HL-60 (cell line): ENCODE measurements around the gene STK16.

Source experiments
- DNase-seq, 2 experiments: peaks; one replicate each; pipeline ENCODE4 v3.0.0-alpha.2; 2010 to 2020; ENCODE audit warnings: low read depth in 1 of 2, low spot score in 1 of 2
- H3K27ac ChIP-seq: fragments of 250-450 bp; sonication (Bioruptor Pico); replicated peaks from 2 replicates; pipeline ENCODE4 v1.5.1; 2020; ENCODE audit warnings: mild to moderate bottlenecking, moderate library complexity
- H3K27me3 ChIP-seq: fragments of 250-450 bp; sonication (Bioruptor Pico); 2 replicates; pipeline ENCODE4 v1.5.1; 2021; ENCODE audit warnings: mild to moderate bottlenecking, moderate library complexity; ENCODE audit not compliant: insufficient read depth, poor library complexity, severe bottlenecking
- H3K4me3 ChIP-seq: replicated peaks from 2 replicates; pipeline ENCODE4 v1.5.1; 2011; ENCODE audit warnings: mild to moderate bottlenecking, control low read depth, low read length; ENCODE audit not compliant: insufficient read depth
- GABPA ChIP-seq: IDR thresholded peaks from 2 replicates; pipeline ENCODE4 v1.6.1; 2012; ENCODE audit warnings: low read depth
- POLR2AphosphoS5 ChIP-seq: IDR thresholded peaks from 2 replicates; pipeline ENCODE4 v1.6.1; 2012; ENCODE audit warnings: low read depth
- SPI1 ChIP-seq: IDR thresholded peaks from 2 replicates; pipeline ENCODE4 v1.6.1; 2012; ENCODE audit warnings: low read depth, mild to moderate bottlenecking, borderline replicate concordance
- TF ChIP-seq, protein P1 (sequence below): IDR thresholded peaks from one replicate; pipeline ENCODE4 v1.5.1; 2011; ENCODE audit warnings: low read length, control low read depth, inconsistent platforms; ENCODE audit not compliant: insufficient read depth
- TF ChIP-seq, protein P2 (sequence below): IDR thresholded peaks from 2 replicates; pipeline ENCODE4 v1.6.1; 2012; ENCODE audit warnings: low read depth; ENCODE audit not compliant: insufficient replicate concordance

STK16 gene

DNA sequence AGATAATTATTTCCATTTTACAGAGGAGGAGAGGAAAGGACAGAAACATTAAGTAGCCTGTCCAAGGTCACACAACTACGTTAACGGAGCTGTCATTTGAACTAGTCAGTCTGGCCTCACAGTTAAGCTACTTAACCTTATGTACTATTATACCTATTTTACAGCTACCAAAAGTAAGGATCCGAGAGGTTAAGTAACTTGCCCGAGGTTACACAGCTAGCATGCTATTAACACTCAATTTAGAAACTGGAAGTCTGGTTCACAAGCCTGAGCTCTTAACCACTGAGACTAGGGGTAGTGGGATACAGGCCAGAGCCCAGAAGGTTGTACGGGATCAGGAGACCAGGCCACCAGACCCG is 511 bp upstream of the STK16 start:
- Histone ChIP-seq H3K27ac (peak overlapping the region; percentile 85), H3K27me3 (no peaks in the 10 kb centered on the region), H3K4me3 (peak overlapping the region; percentile 87)
- TF ChIP-seq, protein P1, sequence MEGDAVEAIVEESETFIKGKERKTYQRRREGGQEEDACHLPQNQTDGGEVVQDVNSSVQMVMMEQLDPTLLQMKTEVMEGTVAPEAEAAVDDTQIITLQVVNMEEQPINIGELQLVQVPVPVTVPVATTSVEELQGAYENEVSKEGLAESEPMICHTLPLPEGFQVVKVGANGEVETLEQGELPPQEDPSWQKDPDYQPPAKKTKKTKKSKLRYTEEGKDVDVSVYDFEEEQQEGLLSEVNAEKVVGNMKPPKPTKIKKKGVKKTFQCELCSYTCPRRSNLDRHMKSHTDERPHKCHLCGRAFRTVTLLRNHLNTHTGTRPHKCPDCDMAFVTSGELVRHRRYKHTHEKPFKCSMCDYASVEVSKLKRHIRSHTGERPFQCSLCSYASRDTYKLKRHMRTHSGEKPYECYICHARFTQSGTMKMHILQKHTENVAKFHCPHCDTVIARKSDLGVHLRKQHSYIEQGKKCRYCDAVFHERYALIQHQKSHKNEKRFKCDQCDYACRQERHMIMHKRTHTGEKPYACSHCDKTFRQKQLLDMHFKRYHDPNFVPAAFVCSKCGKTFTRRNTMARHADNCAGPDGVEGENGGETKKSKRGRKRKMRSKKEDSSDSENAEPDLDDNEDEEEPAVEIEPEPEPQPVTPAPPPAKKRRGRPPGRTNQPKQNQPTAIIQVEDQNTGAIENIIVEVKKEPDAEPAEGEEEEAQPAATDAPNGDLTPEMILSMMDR, result no peak
- no peak for TF ChIP-seq GABPA
- TF ChIP-seq, protein P2, sequence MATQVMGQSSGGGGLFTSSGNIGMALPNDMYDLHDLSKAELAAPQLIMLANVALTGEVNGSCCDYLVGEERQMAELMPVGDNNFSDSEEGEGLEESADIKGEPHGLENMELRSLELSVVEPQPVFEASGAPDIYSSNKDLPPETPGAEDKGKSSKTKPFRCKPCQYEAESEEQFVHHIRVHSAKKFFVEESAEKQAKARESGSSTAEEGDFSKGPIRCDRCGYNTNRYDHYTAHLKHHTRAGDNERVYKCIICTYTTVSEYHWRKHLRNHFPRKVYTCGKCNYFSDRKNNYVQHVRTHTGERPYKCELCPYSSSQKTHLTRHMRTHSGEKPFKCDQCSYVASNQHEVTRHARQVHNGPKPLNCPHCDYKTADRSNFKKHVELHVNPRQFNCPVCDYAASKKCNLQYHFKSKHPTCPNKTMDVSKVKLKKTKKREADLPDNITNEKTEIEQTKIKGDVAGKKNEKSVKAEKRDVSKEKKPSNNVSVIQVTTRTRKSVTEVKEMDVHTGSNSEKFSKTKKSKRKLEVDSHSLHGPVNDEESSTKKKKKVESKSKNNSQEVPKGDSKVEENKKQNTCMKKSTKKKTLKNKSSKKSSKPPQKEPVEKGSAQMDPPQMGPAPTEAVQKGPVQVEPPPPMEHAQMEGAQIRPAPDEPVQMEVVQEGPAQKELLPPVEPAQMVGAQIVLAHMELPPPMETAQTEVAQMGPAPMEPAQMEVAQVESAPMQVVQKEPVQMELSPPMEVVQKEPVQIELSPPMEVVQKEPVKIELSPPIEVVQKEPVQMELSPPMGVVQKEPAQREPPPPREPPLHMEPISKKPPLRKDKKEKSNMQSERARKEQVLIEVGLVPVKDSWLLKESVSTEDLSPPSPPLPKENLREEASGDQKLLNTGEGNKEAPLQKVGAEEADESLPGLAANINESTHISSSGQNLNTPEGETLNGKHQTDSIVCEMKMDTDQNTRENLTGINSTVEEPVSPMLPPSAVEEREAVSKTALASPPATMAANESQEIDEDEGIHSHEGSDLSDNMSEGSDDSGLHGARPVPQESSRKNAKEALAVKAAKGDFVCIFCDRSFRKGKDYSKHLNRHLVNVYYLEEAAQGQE, result no peak
- TF ChIP-seq SPI1, result no peak
- no peak for DNase-seq

DNA sequence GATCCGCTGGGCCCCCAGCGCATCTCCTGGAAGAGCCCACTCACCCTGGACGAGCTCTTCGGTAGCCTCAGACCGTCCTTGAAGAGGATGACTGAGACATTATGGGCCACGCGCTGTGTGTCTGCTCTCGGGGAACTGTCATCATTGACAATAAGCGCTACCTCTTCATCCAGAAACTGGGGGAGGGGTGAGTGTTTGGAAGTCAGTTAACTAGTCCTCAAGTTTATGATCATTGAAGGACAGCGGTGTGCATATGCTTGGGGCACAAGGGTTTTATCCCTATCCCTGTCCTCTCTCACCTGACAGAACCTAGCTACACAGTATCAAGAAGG is 586 bp downstream of the STK16 start:
- TF ChIP-seq, protein P1, result no peak
- no peak for TF ChIP-seq SPI1
- TF ChIP-seq GABPA, result no peak
- H3K27me3 ChIP-seq, result no peaks in the 10 kb centered on the region
- peak overlapping the region; percentile 87 for H3K4me3 ChIP-seq
- peak overlapping the region; percentile 85 for H3K27ac ChIP-seq
- no peak for DNase-seq

DNA sequence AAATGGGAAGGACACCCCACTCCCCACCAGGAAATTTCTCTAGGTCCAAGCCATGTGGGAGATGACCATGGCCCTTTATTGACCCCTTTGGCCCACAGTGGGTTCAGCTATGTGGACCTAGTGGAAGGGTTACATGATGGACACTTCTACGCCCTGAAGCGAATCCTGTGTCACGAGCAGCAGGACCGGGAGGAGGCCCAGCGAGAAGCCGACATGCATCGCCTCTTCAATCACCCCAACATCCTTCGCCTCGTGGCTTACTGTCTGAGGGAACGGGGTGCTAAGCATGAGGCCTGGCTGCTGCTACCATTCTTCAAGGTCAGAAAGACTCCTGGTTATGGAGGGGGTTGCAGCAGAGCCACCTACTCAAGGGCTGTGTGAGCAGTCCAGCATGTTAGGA is 1.3 kb downstream of the STK16 start:
- Histone ChIP-seq H3K4me3 (no peak overlapping the region), H3K27ac (no peak overlapping the region)
- TF ChIP-seq, protein P1, result no peak
- TF ChIP-seq, protein P2, result no peak
- TF ChIP-seq SPI1 (no peak), POLR2AphosphoS5 (no peak), GABPA (no peak)

DNA sequence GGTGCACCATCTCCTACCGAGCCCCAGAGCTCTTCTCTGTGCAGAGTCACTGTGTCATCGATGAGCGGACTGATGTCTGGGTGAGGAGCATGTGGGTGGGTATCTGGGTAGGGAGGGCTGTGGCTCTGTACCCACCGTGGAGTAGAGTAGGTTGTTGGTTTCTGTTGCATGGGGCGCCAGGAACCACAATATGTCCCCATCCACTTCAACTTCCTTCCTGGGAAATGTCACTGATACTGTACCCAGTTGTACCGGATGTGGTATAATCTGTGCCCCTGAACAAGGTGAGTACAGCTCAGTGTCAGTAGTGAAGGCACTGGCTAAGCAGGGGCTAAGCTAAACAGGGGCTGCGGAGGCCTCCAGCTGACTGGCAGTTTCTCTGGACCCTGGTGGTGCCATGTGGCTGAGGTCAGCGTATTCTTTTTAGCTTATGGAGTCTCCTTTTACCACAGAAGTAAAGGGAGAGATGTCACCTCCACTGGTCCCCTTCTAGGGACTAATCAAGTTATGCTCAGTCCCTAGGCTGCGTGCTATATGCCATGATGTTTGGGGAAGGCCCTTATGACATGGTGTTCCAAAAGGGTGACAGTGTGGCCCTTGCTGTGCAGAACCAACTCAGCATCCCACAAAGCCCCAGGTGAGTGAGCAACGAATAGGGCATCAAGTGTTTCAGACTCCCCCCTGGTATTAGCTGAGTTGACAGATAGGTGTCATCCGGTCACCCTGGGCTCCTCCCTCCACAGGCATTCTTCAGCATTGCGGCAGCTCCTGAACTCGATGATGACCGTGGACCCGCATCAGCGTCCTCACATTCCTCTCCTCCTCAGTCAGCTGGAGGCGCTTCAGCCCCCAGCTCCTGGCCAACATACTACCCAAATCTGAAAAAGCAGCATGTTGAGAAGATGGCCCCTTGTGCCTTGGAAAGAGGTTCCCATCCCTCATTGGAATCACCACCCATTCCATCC is 2.7 kb downstream of the STK16 start:
- peak in 1 of 2 experiments; percentile 86 for DNase-seq
- Histone ChIP-seq H3K4me3 (no peak overlapping the region; the same call in 1 of the 2 replicates), H3K27ac (peak overlapping the region; percentile 84), H3K27me3 (no peaks in the 10 kb centered on the region)
- TF ChIP-seq GABPA, result peak; percentile 66
- TF ChIP-seq POLR2AphosphoS5, result peak; percentile 88
- peak; percentile 74; the same call in 1 of the 2 replicates for TF ChIP-seq SPI1
- TF ChIP-seq, protein P1, result no peak

More for the DNA sequence above, 1.3 kb downstream of the STK16 start:
- no peak for DNase-seq
- no peaks in the 10 kb centered on the region for H3K27me3 ChIP-seq
